ENCODE data around the gene PGLYRP2.

Gene PGLYRP2

GRCh38 chr19:15438577-15438976 is 40.7 kb downstream of the PGLYRP2 start:
- no peak for DNase-seq

DNA sequence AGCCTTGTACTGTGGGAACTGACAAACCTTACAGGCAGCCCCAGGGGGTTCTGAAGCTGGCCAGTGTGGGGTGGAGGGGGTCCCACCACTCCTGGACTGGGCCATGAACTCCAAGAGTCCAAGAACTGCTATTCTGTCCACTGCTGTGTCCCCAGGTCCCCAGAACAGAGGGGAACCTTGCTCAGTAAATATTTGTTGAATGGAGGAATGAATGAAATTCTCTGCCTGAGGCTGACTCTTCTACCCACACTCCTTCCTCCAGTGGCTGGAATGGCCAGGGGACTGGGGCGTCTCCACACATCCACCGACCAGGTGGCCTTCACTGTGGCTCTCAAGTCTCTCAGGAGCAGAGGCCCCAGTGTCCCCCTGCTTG is 41.2 kb downstream of the PGLYRP2 start:
- no peak for DNase-seq

- DNase-seq = no peak
Observed at GRCh38 chr19:15437355-15438123, 41.8 kb downstream of the PGLYRP2 start.

DNA sequence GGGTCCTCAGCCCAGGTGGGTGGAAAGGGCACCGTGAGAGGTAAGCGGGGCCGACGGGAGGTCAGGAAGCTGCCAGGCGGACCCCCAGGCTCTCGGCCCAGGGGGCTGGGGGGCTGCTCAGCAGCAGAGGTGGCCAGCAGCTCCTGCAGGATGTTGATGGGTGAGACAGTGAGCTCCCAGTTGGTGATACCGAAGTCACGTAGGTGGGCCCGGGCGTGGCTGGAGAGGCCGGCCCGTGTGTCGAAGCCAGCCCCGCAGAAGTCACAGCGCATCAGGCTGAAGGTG is 42.5 kb downstream of the PGLYRP2 start:
- no peak for DNase-seq

DNA sequence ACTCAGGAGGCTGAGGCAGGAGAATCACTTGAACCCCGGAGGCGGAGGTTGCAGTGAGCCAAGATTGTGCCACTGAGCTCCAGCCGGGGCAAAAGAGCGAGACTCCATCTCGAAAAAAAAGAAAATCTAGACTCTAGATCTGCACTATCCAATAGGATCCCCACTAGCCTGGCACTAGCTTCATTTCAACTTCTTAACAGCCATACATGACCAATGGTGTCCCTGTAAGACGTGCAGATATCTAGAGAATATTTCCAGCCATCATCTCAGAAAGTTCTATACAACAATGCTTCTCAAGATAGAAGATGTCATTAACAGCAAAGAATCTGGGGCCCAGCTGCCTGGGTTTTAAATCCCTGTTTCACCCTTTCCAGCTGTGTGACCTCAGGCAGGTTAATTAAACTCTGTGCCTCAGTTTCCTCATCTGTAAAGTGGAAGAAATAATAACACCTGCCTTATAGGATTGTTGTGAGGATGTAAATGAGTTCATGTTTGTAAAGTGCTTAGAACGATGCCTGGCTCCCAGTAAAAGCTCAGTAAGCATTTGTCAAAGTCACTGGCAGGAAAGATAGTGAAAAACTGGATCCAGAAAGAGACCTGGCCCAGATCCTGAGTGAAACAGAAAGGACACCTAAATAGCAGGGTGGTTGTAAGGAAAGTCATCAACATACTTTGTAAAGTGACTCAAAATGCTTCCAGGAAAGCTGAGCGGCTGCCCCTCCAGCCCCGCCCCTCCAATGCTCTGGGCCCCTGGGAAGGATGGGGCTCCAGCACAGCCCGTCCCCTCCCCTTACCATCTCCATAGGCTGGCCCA is 43.1 kb downstream of the PGLYRP2 start:
- no peak for DNase-seq

GRCh38 chr19:15433519-15434069 is 45.7 kb downstream of the PGLYRP2 start:
- DNase-seq = no peak

DNA sequence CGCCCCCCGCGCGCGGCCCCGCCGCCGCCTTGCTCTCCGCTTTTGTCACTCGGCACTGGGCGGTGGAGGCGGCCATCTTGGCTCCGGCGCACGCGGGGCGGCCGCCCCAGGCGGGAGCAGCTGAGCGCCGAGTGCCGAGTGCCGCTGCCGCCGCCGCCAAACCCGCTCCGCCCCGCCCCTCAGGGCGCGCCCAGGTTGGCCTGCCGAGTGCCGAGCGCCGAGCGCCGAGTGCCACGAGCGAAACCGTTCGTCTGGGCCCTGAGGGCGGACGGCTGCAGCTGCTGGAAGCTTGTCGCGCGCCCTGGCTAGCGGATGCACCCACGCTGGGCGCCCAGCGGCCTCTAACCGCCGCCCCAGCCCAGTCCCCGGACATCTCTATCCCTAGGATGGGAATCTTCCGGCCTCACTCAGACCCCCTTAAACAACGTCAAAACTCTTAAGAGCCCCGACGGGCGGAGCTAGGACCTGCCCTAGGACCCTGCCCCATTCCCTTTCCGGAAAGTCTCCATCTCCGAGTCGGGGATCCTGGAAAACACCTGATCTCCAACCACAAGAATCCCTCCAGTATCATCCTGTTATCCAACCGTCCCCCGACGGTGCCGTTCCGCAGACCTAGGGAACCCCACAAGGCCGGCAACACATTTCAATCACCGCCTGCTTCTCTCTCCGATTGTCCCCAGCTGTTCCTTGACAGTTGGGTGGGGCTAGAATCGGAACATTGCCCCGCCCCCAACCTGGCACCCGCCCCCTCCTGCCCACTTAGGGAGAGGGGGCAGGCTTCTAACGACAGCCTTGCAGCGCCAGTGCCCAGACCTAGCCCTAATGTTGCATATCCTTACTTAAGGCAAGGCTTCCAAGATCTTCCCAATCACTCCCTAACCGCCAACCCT is 46.4 kb downstream of the PGLYRP2 start:
- DNase-seq = peak; percentile 89

GRCh38 chr19:15432018-15432494 is 47.2 kb downstream of the PGLYRP2 start:
- DNase-seq = no peak

DNA sequence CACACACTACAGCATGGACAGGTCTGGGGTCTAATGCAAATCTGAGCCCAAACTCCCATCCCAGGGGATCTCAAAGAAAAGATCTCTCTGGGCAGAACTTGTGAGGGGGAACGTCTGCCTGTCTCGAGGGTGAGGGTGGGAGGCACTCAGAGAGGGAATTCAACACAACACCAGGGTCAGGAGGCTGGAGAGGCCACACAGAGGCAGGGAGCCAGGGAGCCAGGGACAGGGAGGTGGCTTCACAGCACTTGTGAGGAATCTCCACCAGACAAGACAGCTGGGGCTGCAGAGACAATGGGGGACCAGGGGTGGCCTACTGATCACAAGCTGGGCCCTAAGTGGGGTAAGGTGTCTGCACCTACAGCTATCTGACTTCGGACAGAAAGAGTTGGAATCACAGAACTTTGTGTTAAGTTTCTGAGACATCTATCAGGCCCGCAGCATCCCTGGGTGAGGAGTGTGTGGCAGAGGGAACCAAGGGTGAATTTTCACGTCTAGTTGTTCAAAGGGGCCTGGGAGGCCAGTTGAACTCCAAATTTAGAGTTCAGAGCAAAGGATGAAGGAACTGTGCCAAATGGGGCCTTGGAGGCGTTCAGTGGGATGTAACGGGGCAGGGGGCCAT is 47.8 kb downstream of the PGLYRP2 start:
- no peak for DNase-seq

DNA sequence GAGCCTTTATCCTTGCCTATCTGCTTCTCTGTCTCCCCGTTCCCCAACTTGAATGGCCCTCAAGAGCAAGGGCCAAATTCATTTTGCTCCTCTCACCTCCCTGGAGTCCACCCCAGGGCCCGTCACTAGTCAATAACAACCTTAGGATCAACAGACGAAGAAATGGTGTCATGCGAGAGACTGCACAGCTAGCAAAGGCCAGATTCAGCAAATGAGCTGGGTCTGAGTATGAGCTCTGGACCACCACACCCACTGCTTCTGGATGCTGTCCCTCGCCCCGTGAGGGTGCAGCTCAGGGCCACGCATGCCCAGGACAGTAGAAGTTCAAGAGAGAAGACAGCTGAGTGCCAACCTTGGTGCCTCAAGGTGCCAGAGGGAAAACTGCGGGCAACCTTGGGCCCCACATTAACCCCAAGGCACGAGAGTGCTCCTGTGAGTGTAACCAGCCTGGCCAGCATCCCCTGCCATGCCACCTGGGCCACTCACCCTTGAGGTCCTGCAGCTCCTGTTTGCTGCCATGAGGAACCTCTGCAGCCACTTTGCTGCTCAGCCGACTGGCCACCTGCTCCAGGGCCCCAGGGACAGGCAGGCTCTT is 48.7 kb downstream of the PGLYRP2 start:
- no peak for DNase-seq

GRCh38 chr19:15429825-15430467 is 49.4 kb downstream of the PGLYRP2 start:
- no peak for DNase-seq

DNA sequence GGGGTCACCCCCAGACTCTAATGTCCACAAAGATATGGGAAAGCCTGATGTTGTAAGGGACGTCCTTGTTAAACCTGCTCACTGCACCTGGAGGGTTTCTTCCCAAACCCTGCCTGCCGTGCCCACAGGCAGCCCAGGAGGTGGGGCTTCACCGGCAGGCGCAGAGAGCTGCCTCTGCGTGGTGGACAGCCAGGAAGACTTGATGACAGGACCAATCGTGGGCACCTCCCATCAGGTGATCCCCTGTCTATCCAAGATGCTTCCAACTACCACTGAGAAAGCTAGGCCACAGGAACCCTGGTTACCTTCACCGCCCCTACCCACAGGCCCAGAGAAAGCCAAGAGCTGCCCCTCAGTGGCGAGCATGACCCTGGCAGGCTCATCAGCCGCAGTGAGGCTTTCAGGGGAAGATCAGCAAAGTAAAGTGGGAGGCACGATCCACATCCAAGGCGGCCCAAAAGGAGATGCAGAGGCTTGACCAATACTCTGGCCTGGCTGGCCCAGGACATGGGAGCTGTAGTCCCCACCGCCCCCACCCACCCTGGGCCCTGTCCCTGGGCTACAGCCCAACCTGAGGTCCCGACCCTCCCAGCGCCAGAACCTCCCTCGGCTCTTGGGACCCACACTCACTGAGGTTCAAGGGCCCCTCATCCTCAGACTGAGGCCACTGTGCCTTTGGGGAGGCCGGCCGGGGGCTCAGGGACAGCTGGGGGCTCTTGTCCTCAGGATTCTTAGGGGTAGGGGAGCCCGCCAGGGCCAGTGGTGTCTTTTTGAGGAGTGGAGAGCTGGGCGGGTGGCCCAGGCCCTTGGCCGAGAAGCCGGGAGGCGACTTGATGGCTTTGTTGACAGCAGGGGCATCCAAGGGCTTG is 50.1 kb downstream of the PGLYRP2 start:
- no peak for DNase-seq

DNA sequence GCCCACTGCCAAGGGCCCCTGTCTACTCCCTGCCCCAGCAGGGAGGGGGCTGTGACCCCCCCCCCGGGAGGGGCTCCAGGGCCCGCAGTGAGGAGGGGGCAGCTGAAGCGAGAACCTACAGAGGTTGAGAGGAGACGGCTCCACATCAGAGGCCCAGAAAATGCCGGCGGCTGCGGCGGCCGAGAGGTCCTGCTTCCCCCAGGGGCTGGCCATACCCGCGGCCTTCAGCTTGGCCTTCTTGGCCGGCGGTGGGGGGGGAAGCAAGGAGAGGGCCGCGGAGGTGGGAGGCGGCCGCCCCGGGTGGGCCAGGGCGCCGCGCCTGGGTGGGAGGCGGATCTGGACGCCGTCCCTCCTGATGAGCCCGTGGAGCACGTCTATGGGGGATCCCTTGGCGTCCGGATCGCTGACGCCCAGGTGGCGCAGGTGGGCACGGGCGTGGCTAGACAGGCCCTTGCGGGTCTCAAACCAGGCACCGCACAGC is 51.3 kb downstream of the PGLYRP2 start:
- no peak for DNase-seq

- DNase-seq = no peak
Observed at GRCh38 chr19:15427350-15427700, 52.0 kb downstream of the PGLYRP2 start.

DNA sequence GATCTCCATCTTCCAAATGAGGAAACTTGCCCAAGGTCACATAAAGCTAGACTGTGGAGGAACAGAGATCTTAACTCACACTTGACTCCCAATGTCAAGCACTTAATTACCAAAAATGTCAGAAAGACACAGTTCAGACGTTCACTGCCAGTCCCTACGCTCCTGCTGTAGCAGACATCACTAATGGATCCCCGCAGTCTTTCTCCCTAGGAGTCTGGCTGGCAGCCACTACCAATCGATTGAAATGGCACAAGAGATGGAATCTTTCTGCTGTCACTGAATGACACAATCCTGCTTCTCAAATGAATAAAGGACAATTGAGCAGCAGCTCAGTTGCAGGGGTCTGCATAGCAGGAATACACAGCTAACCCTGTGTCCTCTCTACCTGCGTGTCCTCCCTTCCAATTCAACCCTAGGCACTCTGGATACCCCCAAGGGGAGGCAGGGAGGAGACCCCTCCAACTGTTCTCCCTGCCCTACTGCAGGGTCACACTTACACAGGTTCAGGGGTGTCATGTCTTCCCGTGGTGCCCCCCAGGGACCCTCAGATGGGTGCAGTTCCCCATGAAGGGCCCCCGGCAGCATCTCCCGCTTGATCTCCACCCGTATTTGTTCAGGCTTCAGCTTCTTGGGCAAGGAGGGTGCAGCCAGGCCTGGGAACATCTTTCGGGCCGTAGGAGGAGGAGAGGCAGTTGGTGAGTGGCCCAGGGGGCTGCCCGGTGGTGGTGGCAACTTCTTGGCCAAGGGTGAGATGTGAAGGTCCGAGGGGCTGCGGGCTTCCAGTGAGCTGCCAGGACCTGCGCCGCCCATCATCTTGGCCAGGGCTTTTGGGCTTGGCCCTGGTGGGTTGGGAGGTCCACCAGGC is 52.6 kb downstream of the PGLYRP2 start:
- DNase-seq = no peak

GRCh38 chr19:15425321-15425950 is 53.9 kb downstream of the PGLYRP2 start:
- no peak for DNase-seq

GRCh38 chr19:15424692-15425272 is 54.5 kb downstream of the PGLYRP2 start:
- DNase-seq = no peak

GRCh38 chr19:15424121-15424520 is 55.2 kb downstream of the PGLYRP2 start:
- DNase-seq = no peak

DNA sequence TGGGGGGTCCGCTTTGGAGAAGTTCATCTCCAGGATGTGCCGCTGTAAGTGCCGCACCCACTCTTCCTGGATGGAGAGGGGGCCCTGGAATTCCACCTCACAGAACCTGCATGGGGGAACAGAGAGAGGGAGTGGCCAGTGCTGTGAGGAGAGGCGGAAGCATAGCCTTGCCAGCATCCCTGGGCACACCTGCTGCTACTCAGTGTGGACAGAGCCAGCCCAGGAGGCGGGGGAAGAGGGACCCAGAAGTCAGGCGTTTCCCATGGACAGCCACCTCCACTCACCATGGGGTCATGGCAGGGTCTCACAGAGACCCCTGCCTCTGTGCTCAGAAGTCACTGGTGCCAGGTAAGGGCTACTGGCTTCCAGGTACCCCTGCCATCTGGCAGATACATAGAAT is 56.2 kb downstream of the PGLYRP2 start:
- no peak for DNase-seq
